Measurements from ENCODE around the gene KDM4D.

GRCh38 chr11:95014184-95014821 lies 40.8 kb downstream of the KDM4D start:
- TF ChIP-seq FOXM1 (IDR thresholded peaks at IDR 0.05; ENCODE audit: borderline replicate concordance): no peak
- no peak for TF ChIP-seq BHLHE40 (IDR thresholded peaks at IDR 0.05; ENCODE audit: borderline replicate concordance)
- no peak for TF ChIP-seq HDGF (IDR thresholded peaks at IDR 0.05; ENCODE audit: borderline replicate concordance)

All from HEK293T (cell line).